ENCODE results near the gene SLC30A1. TPM values are rescaled to one million over a fixed set of nuclear protein-coding genes. Genes with fewer than 3 reads are reported as not detected.
A peak's percentile ranks its signal among the peaks of the same experiment; 100 is the strongest.
"Not testable (repeated sequence)": the region's sequence is repeated elsewhere in the genome, so short reads cannot be mapped to it uniquely, and the experiment has no call there.

Gene SLC30A1
- total RNA-seq, 1 donor from 2014 or later: 31.9 TPM

- no peak for DNase-seq (ENCODE audit: low read depth in 2 of 2)
These were observed 8.2 kb upstream of the SLC30A1 start for GRCh38 chr1:211587123-211587522.

- DNase-seq (ENCODE audit: low read depth in 2 of 2): no peak
These were observed 7.6 kb upstream of the SLC30A1 start for GRCh38 chr1:211586538-211586937.

DNA sequence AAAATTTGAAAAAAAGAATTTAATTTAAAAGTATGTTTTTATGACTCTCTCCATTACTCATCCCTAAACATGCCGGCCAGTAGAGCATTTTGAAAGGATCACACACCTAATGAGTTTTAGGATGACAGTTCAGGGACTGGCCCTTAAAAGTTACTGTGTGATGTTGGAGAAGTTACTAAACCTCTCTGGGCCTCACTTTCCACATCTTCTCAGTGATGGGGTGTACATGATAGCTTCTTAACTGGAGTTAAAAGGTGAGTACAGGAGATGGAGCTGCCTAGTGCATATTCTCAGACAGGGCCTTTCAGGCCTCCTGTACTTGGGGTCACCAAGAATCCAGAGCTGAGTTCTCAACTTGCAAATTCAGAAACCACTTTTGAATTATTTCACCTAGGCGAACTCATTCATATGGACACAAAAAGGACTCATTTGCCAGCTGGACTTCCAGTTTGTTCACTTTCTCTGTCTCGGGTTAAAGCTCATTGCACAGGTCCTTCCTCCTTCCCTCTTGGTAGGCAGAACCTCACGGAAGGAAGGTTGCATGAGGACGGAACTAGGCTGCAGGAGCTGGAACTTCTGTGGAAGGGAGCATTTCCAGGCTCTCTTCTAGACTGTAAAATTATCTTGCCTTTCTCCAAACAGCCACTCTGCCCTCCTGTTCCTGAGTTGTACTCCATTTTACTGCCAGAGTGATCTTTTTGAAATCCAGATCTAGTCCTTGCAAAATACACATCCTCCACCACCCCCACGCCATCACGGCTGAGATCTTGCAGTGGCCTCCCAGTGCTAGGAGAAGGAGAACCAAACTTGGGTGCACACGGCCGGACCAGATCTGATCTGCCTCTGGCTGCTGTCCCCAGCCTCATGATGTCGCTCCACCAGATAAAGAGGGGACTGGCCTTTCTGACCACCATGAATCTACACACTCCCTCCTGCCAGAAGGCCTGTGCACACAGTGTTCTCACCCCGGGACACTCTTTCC is 4.3 kb upstream of the SLC30A1 start:
- DNase-seq (ENCODE audit: low read depth in 2 of 2): no peak

- no peak for DNase-seq (ENCODE audit: low read depth in 2 of 2)
These were observed 2.6 kb upstream of the SLC30A1 start for GRCh38 chr1:211581526-211581925.

GRCh38 chr1:211580303-211580687 is 1.3 kb upstream of the SLC30A1 start:
- DNase-seq (ENCODE audit: low read depth in 2 of 2): no peak

- DNase-seq (ENCODE audit: low read depth in 2 of 2): peak in 1 of 2 donors; percentile 42
These were observed 710 bp upstream of the SLC30A1 start for GRCh38 chr1:211579440-211580302.

DNA sequence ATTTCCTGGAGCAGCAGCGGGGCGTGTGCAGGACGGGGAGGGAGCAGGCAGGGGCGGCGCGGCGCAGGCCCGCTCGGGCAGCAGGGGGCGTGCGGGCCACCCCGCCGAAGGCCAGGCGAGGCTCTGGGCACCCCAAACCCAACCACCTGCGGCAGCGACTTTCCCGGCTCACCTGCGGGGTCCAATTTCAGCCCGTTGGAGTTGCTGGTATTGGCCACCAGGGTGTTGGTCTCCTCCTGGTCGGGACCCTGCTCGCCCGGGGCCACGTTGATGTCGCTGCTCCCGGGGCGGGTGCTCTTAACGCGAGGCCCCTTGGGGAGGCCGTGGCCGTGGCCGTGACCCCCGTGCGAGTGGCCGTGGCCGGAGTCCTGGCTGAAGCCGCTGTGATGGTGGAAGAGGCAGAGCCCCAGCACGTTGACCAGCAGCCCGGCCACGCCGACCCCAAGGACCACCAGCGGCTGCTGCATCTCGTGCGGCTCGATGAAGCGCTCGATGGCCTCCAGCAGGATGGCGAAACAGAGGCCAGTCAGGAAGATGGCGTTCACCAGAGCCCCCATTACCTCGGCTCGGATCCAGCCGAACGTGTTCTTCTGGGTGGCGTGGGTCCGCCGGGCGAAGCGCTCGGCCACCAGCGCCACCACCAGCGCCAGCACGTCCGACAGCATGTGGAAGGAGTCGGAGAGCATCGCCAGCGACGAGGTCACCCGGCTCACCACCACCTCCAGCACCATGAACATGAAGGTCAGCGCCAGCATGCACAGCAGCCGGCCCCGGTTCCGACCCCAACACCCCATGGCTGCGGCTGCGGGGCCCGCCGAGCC is 932 bp downstream of the SLC30A1 start:
- peak; percentile 73 to 75 for DNase-seq (ENCODE audit: low read depth in 2 of 2)

DNA sequence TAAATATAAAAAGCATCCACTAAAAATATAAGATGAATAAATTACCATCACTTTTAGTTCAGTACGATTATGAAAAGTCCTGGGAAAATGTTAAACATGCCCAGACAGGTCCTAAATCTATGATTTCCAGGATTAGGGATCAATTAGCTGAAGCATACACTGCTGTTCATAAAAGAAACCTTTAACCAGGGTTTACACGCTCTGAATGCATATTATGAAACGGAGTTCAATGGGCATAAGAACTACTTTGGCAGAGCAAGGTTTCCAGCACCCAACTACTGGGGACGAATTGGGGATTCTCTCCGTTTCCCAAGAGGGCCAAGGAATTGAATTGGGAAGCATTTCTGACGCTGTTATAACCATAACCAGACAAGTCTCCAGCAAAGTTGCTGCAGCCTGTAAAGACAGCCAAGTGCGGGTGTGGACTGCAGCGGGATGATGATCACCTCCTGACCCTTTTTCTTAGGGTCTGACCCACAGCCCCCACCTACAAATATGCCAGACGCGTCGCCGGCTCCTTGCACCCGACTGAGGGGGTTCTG is 1.6 kb downstream of the SLC30A1 start:
- peak in 1 of 2 donors; percentile 16 for DNase-seq (ENCODE audit: low read depth in 2 of 2)

- no peak for DNase-seq (ENCODE audit: low read depth in 2 of 2)
These were observed 2.2 kb downstream of the SLC30A1 start for GRCh38 chr1:211576717-211577116.

GRCh38 chr1:211574705-211575104 is 4.3 kb downstream of the SLC30A1 start:
- DNase-seq (ENCODE audit: low read depth in 2 of 2): peak; percentile 39 to 41

DNA sequence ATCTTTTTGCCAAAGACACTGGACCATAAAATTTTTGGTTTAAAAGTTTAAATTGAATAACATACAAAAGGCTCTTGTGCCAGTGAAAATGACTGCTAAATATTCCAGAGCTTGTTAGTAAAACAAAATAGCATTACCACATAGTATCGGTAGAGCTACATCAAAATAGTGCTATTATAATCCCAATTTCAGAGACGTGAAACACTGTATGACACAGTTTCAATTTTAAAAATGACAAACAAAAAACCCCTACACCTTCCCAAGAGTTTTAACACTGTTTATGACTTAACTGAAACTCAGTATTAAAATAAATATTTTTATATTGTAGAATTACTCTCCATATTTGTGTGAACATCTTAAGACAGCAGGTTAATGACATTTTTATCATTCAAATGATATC is 7.0 kb downstream of the SLC30A1 start:
- DNase-seq (ENCODE audit: low read depth in 2 of 2): no peak

DNA sequence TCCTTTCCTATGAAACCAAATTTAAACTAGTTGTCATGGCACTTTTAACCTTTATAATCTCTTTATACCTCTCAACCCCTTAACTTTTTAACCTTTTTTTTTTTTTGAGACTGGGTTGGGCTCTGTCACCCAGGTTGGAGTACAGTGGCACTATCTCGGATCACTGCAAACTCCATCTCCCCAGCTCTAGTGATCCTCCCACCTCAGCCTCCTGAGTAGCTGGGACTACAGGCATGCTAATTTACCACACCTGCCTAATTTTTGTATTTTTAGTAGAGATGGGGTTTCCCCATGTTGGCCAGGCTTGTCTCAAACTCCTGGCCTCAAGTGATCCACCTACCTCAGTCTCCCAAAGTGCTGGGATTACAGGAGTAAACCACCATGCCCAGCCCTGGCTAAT is 8.6 kb downstream of the SLC30A1 start:
- DNase-seq (ENCODE audit: low read depth in 2 of 2): not testable (repeated sequence)

DNA sequence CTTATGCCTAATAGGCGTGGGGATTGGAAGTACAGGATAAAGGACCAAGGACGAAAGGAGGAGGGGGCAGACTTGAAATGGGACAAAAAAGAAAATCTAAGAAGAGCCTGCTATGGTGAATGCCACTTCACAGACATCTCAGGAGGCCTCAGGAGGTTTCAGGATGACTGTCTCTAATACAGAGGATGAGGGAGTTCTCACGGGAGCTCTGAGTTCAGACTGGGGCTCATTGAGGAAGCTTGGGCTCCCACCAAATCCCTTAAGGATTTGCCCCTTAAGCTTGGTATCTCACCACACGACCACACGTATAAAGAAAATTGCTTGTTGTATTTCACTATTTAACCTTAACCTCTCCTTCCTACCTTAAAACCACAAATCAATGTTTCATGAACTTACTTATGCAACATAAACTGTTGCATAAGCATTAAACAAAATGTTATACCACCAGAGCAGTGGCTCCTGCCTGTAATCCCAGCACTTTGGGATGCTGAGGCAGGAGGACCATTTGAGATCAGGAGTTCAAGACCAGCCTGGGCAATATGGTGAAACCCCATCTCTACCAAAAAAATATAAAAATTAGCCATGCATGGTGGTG is 12.4 kb downstream of the SLC30A1 start:
- no peak for DNase-seq (ENCODE audit: low read depth in 2 of 2)

GRCh38 chr1:211564084-211564483 is 14.9 kb downstream of the SLC30A1 start:
- DNase-seq (ENCODE audit: low read depth in 2 of 2): no peak

- DNase-seq (ENCODE audit: low read depth in 2 of 2): no peak
These were observed 19.5 kb downstream of the SLC30A1 start for GRCh38 chr1:211559222-211560010.

- no peak for DNase-seq (ENCODE audit: low read depth in 2 of 2)
These were observed 20.9 kb downstream of the SLC30A1 start for GRCh38 chr1:211557894-211558625.

DNA sequence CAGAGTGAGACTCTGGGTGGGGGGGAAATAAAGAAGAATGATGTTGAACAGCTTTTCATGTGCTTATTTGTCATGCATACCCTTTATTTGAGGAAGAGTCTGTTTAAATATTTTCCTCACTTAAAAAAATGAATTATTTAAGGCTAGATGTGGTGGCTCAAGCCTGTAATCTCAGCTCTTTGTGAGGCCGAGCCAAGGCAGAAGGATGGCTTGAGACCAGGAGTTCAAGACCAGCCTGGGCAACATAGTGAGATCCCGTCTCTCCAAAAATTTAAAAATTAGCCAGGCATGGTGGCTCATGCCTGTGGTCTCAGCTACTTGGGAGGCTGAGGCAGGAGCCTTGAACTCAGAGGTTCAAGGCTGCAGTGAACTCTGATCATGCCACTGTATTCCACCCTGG is 25.4 kb downstream of the SLC30A1 start:
- DNase-seq (ENCODE audit: low read depth in 2 of 2): no peak

DNA sequence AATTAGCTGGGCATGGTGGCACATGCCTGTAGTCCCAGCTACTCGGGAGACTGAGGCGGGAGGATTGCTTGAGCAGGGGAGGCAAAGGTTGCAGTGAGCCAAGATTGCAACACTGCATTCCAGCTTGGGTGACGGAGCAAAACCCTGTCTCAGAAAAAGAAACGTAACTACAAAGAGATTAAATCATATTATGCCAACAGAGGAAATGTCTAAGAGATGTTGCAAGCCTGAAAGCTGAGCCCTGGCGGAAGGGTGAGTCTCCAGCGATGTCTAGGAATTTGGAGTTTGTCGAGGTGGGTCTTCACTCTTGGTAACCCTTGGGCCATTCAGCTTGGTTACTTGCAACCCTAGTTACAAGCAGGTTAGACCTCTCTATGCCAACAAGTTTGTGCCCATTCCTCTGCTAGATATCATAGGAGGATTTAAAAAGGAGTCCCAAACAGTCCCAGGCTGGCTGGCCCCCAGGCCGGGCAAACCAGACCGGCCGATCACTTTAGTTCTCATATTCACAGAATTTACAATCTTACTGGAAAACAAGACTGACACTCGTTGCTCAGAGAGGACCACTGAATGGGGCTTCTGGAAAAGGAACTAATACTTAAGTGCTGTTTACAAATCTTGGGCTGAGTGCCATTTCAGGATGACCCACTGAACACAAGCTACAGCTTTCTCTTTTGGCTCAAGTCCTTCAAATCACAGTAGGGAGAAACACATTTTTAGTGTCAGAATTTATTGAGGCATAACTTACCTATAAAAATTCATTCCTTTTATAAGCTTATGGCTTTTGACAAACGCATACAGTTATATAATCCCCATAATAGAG is 27.1 kb downstream of the SLC30A1 start:
- DNase-seq (ENCODE audit: low read depth in 2 of 2): peak in 1 of 2 donors; percentile 69

All from lung microvascular endothelial cell (primary cell).